Fibroblast of mammary gland (primary cell): ENCODE measurements around the gene DTX4.

Experiments used
- DNase-seq: peaks from one replicate; pipeline ENCODE4 v3.0.0-alpha.2; 2010; ENCODE audit warnings: low read depth
- H3K4me3 ChIP-seq: 2 replicates; pipeline ENCODE4 v1.5.1; 2011; ENCODE audit warnings: low read depth, mild to moderate bottlenecking, low read length, moderate library complexity; ENCODE audit not compliant: control insufficient read depth
- TF ChIP-seq, protein P1 (sequence below): conservative IDR thresholded peaks from 2 replicates; pipeline ENCODE4 v1.5.1; 2011; ENCODE audit warnings: low read depth, low read length, inconsistent platforms; ENCODE audit not compliant: control insufficient read depth, insufficient read depth

The DTX4 gene

DNA sequence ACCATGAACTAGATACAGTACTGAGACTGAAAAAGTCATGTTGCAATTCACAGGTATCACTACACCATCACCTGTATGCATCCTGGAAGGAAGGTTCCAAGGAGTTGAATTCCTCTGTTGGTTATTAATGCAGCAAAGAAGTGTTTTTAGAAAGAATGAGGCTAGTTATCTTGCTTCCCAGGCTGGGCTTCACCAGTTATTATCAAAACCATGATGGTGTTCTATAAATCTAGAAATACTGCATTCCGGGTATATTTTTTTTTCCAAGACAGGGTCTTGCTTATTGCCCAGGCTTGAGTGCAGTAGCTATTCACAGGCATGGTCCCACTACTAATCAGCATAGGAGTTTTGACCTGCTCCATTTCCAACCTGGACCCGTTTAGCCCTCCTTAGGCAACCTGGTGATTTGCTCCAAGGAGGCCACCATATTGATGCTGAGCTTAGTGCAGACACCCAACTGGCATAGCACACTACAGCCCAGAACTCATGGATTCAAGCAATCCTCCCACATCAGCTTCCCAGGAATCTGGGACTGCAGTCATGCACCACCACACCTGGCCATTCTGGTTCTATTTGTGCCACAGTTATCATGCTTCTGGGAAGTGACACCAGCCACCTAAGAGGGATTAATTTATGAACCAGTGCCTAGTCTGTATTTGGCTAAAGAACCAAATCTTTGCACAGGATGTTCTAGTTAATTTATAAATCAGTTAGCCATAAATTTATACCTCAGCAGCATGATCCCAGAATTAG, 42.4 kb downstream of the DTX4 start:
- TF ChIP-seq, protein P1, sequence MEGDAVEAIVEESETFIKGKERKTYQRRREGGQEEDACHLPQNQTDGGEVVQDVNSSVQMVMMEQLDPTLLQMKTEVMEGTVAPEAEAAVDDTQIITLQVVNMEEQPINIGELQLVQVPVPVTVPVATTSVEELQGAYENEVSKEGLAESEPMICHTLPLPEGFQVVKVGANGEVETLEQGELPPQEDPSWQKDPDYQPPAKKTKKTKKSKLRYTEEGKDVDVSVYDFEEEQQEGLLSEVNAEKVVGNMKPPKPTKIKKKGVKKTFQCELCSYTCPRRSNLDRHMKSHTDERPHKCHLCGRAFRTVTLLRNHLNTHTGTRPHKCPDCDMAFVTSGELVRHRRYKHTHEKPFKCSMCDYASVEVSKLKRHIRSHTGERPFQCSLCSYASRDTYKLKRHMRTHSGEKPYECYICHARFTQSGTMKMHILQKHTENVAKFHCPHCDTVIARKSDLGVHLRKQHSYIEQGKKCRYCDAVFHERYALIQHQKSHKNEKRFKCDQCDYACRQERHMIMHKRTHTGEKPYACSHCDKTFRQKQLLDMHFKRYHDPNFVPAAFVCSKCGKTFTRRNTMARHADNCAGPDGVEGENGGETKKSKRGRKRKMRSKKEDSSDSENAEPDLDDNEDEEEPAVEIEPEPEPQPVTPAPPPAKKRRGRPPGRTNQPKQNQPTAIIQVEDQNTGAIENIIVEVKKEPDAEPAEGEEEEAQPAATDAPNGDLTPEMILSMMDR, result no peak
- no peak overlapping the region for H3K4me3 ChIP-seq
- DNase-seq, result no peak

- H3K4me3 ChIP-seq, result no peak overlapping the region
- TF ChIP-seq, protein P1, result no peak
- DNase-seq, result peak; percentile 86
Measured at GRCh38 chr11:59216641-59217564, 45.0 kb downstream of the DTX4 start.

DNA sequence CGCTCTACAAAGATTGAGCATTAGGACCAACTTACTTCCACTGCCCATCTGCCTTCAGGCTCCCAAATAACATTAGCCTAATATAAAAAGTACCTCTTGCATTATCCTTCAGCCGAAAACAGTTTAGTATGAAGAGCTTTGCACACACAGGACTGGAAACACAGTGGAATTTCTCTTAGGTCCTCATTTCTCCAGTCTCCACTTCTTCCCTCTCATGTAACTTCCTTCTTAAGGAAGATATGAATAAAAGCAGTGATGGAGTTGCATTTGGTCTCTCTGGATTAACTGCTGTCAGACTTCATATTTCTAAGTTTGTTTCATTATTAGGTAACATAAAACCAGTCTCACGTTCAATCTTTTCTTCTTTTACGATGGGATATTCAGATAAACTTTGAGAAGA, 46.4 kb downstream of the DTX4 start:
- no peak for DNase-seq
- TF ChIP-seq, protein P1, result no peak
- H3K4me3 ChIP-seq, result no peak overlapping the region

- H3K4me3 ChIP-seq, result no peak overlapping the region
- TF ChIP-seq, protein P1, result no peak
- no peak for DNase-seq
Measured at GRCh38 chr11:59218893-59219292, 47.0 kb downstream of the DTX4 start.

DNA sequence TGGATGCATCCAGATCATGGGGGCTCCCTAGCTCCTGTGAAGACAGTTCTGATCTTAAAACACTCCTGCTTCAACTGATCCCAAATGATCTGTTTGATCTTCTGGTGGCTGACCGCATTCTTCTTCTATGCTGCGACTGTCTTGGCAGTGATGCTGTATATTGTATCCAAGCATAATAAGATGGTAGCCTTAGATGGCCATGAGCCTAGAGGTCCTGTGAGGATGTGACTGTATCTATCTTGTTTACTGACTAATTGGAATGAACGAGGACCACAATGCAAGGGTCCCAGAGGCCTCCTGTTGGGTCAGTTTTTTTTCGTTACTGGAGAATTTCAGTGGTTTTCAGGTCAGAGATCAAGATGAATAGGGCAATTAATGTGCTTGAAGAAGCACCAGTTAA, 47.9 kb downstream of the DTX4 start:
- peak; percentile 38 for DNase-seq
- TF ChIP-seq, protein P1, result no peak
- no peak overlapping the region for H3K4me3 ChIP-seq

DNA sequence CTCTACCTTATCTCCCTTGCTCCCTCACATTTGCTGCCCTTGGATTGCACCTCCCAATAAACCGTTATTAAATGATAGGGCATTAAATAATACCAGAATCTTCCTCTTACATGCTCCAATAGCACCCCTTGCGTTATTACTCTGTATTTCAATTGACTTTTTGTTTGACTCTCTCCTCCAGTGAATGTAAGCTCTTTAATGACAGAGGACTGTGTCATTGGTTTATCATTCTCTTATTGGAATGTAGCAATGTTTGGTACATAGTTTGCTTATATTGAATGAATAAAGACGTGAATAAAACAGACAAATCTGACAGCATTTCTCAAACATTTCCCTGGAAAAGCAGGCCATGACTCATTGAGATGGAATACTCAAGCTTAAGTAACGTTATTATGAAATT, 49.5 kb downstream of the DTX4 start:
- DNase-seq, result peak; percentile 90
- H3K4me3 ChIP-seq, result no peak overlapping the region
- TF ChIP-seq, protein P1, result peak; percentile 49
